GM18520 (cell line): Measurements from ENCODE around the gene TNS3.

Source experiments
- ATAC-seq: cut with Tn5 transposase; IDR thresholded peaks from one replicate; pipeline ENCODE4 v1.9.1; 2021; ENCODE audit not compliant: unreplicated experiment

The TNS3 gene

GRCh38 chr7:47336472-47337425 is 245.2 kb downstream of the TNS3 start:
- ATAC-seq = no peak

- ATAC-seq = no peak
These were observed 246.1 kb downstream of the TNS3 start for GRCh38 chr7:47335557-47336471.

GRCh38 chr7:47335071-47335470 is 246.8 kb downstream of the TNS3 start:
- ATAC-seq = no peak

GRCh38 chr7:47333959-47334358 is 248.0 kb downstream of the TNS3 start:
- no peak for ATAC-seq

GRCh38 chr7:47333554-47333887 is 248.4 kb downstream of the TNS3 start:
- no peak for ATAC-seq

- no peak for ATAC-seq
These were observed 249.0 kb downstream of the TNS3 start for GRCh38 chr7:47332681-47333553.

- ATAC-seq = no peak
These were observed 249.7 kb downstream of the TNS3 start for GRCh38 chr7:47332213-47332612.

- ATAC-seq = no peak
These were observed 250.7 kb downstream of the TNS3 start for GRCh38 chr7:47331179-47331565.

GRCh38 chr7:47330561-47331178 is 251.2 kb downstream of the TNS3 start:
- no peak for ATAC-seq

- no peak for ATAC-seq
These were observed 251.9 kb downstream of the TNS3 start for GRCh38 chr7:47330026-47330425.

- ATAC-seq = no peak
These were observed 252.5 kb downstream of the TNS3 start for GRCh38 chr7:47329320-47329926.

GRCh38 chr7:47328392-47329319 is 253.3 kb downstream of the TNS3 start:
- no peak for ATAC-seq

GRCh38 chr7:47327698-47328391 is 254.1 kb downstream of the TNS3 start:
- no peak for ATAC-seq

- ATAC-seq = no peak
These were observed 254.6 kb downstream of the TNS3 start for GRCh38 chr7:47327346-47327697.

GRCh38 chr7:47326808-47327207 is 255.1 kb downstream of the TNS3 start:
- ATAC-seq = no peak

- no peak for ATAC-seq
These were observed 255.7 kb downstream of the TNS3 start for GRCh38 chr7:47326220-47326619.

- ATAC-seq = no peak
These were observed 256.6 kb downstream of the TNS3 start for GRCh38 chr7:47325337-47325736.

- no peak for ATAC-seq
These were observed 258.0 kb downstream of the TNS3 start for GRCh38 chr7:47323904-47324303.
